ENCODE measurements around the gene MST1.

The MST1 gene

GRCh38 chr3:49717959-49718857 lies 28.9 kb upstream of the MST1 start:
- DNase-seq: no peak

GRCh38 chr3:49717211-49717958 lies 28.1 kb upstream of the MST1 start:
- no peak for DNase-seq

GRCh38 chr3:49716691-49717210 lies 27.5 kb upstream of the MST1 start:
- DNase-seq: no peak

GRCh38 chr3:49716169-49716568 lies 26.9 kb upstream of the MST1 start:
- no peak for DNase-seq

- DNase-seq: no peak
Measured at GRCh38 chr3:49715611-49716121, 26.4 kb upstream of the MST1 start.

GRCh38 chr3:49714728-49715550 lies 25.7 kb upstream of the MST1 start:
- DNase-seq: no peak

GRCh38 chr3:49713336-49714105 lies 24.2 kb upstream of the MST1 start:
- no peak for DNase-seq

- no peak for DNase-seq
Measured at GRCh38 chr3:49712631-49713317, 23.5 kb upstream of the MST1 start.

GRCh38 chr3:49712166-49712565 lies 22.9 kb upstream of the MST1 start:
- no peak for DNase-seq

GRCh38 chr3:49711489-49711888 lies 22.2 kb upstream of the MST1 start:
- DNase-seq: no peak

GRCh38 chr3:49709852-49710251 lies 20.6 kb upstream of the MST1 start:
- DNase-seq: no peak

GRCh38 chr3:49707113-49707480 lies 17.8 kb upstream of the MST1 start:
- DNase-seq: no peak

GRCh38 chr3:49706456-49707112 lies 17.3 kb upstream of the MST1 start:
- no peak for DNase-seq

- no peak for DNase-seq
Measured at GRCh38 chr3:49705390-49705960, 16.2 kb upstream of the MST1 start.

GRCh38 chr3:49704629-49705028 lies 15.4 kb upstream of the MST1 start:
- no peak for DNase-seq

- DNase-seq: no peak
Measured at GRCh38 chr3:49703956-49704355, 14.7 kb upstream of the MST1 start.

- DNase-seq: peak; percentile 64
Measured at GRCh38 chr3:49703443-49703927, 14.2 kb upstream of the MST1 start.

- no peak for DNase-seq
Measured at GRCh38 chr3:49702672-49703071, 13.4 kb upstream of the MST1 start.

- DNase-seq: no peak
Measured at GRCh38 chr3:49701388-49702077, 12.3 kb upstream of the MST1 start.

All from fibroblast of skin of scalp (primary cell).